Subcutaneous abdominal adipose tissue (tissue), 5 donors: ENCODE results near the gene WNK1.
A peak's percentile ranks its signal among the peaks of the same experiment; 100 is the strongest.
"Not testable (repeated sequence)": the region's sequence is repeated elsewhere in the genome, so short reads cannot be mapped to it uniquely, and the experiment has no call there.

Experiments used
- H3K27ac ChIP-seq: one replicate; pipeline ENCODE4 v1.7.0; 2013; ENCODE audit warnings: low read depth, mild to moderate bottlenecking, inconsistent platforms, low read length, moderate library complexity
- H3K27me3 ChIP-seq, 5 donors: one replicate each; pipeline ENCODE4 v1.7.0; 2013; ENCODE audit warnings: low read length in 5 of 5, inconsistent platforms in 1 of 5; ENCODE audit not compliant: control insufficient read depth in 5 of 5, insufficient read depth in 4 of 5
- H3K36me3 ChIP-seq, 5 donors: one replicate each; pipeline ENCODE4 v1.7.0; 2013; ENCODE audit warnings: low read length in 5 of 5; ENCODE audit not compliant: control insufficient read depth in 5 of 5, insufficient read depth in 5 of 5
- H3K4me1 ChIP-seq, 5 donors: one replicate each; pipeline ENCODE4 v1.7.0; 2013; ENCODE audit warnings: low read length in 5 of 5, mild to moderate bottlenecking in 3 of 5, moderate library complexity in 1 of 5; ENCODE audit not compliant: control insufficient read depth in 5 of 5, insufficient read depth in 5 of 5
- H3K4me3 ChIP-seq, 5 donors: one replicate each; pipeline ENCODE4 v1.7.0; 2013; ENCODE audit warnings: low read length in 5 of 5, low read depth in 1 of 5
- H3K9ac ChIP-seq, 5 donors: one replicate each; pipeline ENCODE4 v1.7.0; 2013; ENCODE audit warnings: low read length in 5 of 5, mild to moderate bottlenecking in 4 of 5, moderate library complexity in 3 of 5
- H3K9me3 ChIP-seq, 5 donors: one replicate each; pipeline ENCODE4 v1.7.0; 2013; ENCODE audit warnings: low read length in 5 of 5; ENCODE audit not compliant: control insufficient read depth in 5 of 5
- donor health status: healthy.
- donor health status: healthy.
- donor health status: healthy.
- donor health status: healthy.
- donor health status: healthy.

WNK1 gene

DNA sequence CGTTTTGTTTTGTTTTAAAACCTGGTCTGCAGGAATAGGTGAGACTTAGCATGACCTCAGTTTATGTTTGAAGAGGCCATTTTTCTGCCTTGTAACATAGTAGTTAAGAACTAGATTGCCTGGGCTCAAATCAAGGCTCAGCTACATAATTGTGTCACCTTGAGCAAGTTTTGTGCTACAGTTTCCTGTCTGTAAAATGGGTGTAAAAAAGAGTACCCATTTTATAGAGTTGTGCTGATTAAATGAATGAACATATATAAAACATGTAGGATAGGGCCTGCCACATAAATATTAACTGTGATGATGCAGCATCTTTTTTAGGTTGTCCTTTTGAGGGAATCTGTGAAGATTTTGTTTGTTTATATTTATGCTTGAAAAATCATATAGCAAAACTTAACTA lies 7.2 kb downstream of the WNK1 start:
- Histone ChIP-seq H3K4me1 (peaks cover 0 to 40% (median 25%) of the 10 kb centered on the region in 5 donors), H3K27me3 (no peaks in the 10 kb centered on the region), H3K9me3 (no peaks in the 10 kb centered on the region), H3K27ac (no peak overlapping the region), H3K4me3 (no peak overlapping the region), H3K36me3 (peaks cover 0 to 6% (median 0%) of the 10 kb centered on the region in 5 donors), H3K9ac (no peak overlapping the region)

DNA sequence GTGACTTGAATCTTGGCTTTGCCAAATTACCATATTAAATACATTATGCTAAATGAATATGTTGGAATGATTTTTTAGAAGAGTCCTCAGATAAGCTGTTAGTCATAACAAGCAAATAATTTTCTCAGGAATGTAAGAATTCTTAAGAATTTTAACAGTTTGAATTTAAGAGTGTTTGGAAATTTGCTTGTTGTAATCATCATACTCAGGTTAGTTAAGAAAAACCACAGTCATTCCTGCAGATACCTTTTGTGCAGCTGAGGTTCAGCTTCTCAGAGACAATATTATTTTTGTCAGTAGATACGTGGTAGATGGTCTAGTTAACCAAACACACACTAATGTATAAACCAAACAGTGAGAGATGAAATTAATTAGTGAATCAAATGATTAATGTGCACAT lies 8.9 kb downstream of the WNK1 start:
- no peaks in the 10 kb centered on the region for H3K27me3 ChIP-seq
- H3K9ac ChIP-seq: no peak overlapping the region
- H3K4me3 ChIP-seq: no peak overlapping the region
- H3K9me3 ChIP-seq: no peaks in the 10 kb centered on the region
- no peak overlapping the region for H3K27ac ChIP-seq
- H3K36me3 ChIP-seq: peaks cover 0 to 8% (median 0%) of the 10 kb centered on the region in 5 donors
- H3K4me1 ChIP-seq: peaks cover 0 to 30% (median 20%) of the 10 kb centered on the region in 5 donors

DNA sequence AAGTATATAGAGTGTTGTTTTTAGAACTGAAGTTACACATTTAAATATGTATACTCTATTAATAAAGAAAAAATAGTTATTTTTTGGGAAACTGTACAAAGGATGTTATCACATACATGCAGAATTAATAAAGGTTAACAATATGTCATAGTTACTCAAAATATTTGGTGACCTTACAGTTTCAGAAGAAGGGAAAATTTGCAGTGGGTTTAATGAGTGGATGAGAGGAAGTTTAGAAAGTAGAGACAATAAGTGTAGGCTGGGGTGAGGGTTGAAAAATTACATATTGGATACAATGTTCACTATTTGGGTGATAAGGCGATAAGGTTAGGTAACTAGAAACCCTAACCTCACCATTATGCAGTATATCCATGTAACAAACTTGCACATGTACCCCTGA lies 13.5 kb downstream of the WNK1 start:
- peaks cover 0 to 8% (median 0%) of the 10 kb centered on the region in 5 donors for H3K36me3 ChIP-seq
- H3K27me3 ChIP-seq: no peaks in the 10 kb centered on the region
- no peak overlapping the region for H3K27ac ChIP-seq
- no peaks in the 10 kb centered on the region for H3K9me3 ChIP-seq
- peaks cover 0 to 21% (median 6%) of the 10 kb centered on the region in 5 donors for H3K4me1 ChIP-seq
- no peak overlapping the region for H3K9ac ChIP-seq
- no peak overlapping the region for H3K4me3 ChIP-seq

DNA sequence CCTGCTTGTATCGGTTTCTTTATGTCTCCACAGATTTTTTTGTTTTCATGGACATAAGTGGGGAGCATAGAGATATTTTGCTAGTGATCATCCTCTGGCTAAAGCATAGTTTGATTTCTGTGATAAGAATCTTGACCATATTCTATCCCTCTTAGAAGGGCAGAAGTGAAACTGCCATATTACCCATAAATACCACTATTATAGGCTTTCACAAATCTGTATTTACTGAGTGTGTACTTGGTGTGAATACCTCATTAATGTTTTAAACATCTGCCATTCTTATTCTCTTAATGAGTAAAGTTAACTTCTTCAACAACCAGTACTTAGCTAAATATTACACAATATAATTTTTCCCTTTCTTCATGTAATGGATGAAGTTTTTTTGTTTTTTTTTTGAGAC lies 16.1 kb downstream of the WNK1 start:
- no peak overlapping the region for H3K27ac ChIP-seq
- H3K36me3 ChIP-seq: peaks cover 0 to 3% (median 0%) of the 10 kb centered on the region in 5 donors
- no peaks in the 10 kb centered on the region for H3K9me3 ChIP-seq
- H3K4me3 ChIP-seq: no peak overlapping the region
- H3K27me3 ChIP-seq: no peaks in the 10 kb centered on the region
- H3K4me1 ChIP-seq: peaks cover 0 to 27% (median 7%) of the 10 kb centered on the region in 5 donors
- H3K9ac ChIP-seq: no peak overlapping the region

DNA sequence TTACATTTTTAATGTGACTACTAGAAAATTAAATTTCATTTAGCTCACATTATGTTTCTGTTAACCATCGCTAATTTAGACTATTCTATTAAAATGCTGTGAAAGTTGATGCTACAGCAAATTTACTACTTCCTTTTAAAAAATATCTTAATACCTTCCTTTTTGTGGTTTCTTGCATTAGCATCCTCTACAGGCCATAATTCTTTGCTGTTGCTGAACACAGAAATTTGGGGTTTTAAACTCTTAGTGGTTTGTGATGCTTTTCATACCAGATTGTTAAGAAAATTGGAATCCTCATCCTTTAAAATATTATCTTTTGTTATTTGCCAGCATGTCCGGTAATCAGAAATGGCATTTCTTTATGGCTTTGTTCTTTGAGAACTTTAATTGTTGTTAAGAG lies 18.1 kb downstream of the WNK1 start:
- Histone ChIP-seq H3K36me3 (no peaks in the 10 kb centered on the region), H3K4me1 (peaks cover 0 to 43% (median 20%) of the 10 kb centered on the region in 5 donors), H3K27me3 (no peaks in the 10 kb centered on the region), H3K4me3 (no peak overlapping the region), H3K9ac (no peak overlapping the region), H3K9me3 (no peaks in the 10 kb centered on the region), H3K27ac (no peak overlapping the region)

DNA sequence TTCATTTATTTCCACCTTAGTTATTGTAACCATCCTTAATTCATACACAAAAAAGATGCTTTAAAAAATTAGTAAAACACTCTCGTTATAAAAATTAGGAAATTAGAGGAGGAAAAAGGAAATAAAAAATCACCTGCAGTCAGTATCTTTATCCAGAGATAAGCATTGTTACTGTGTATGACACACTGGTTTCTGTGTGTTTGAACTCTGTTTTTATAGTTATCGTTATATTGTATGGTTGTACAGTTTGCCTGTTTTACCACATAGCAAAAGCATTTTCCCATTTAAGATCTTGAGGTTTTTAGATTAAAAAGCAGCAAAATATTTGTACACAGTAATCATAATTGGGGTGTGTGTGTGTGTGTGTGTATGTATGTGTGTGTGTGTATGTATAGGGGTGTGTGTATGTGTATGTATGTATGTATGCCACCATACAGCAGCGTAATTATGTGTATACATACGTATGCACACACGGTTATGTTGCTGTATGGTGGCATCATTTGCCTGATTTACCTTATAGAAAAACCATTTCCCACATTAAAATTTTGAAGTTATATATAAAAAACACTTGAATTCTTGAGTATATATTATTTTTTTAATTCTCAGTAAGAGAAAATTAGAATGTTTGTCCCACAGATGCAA lies 19.8 kb downstream of the WNK1 start:
- H3K9ac ChIP-seq: no peak overlapping the region
- peaks cover 0 to 39% (median 16%) of the 10 kb centered on the region in 5 donors for H3K4me1 ChIP-seq

DNA sequence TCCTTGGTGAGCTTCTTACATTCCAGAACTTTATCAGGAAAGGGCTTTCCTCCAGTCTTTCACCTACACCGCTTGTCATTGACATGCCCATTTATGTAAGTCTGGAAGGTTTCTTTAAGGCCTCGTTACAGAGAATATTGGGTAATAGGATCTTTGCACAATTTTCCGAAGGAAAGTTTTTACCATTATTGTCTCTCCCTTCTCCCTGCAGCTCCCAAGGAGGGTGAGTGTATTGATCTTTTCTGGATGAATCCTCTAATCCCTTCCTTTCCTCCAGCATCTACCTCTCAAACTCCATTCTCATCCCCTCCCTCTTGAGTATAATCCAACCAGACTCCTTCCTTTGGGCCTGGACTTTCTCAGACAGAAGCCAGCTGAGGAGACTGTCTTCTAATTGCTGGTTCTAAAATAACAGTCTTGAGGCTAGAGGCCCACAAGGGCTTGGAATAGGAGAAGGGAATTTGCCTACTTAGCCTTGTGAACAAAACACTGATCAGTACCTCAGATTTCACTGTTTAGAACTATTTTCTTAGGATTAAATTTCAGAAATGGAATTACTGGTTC lies 21.8 kb downstream of the WNK1 start:
- peak overlapping the region in 1 of 5 donors; percentile 8 for H3K4me3 ChIP-seq
- H3K36me3 ChIP-seq: no peaks in the 10 kb centered on the region
- H3K4me1 ChIP-seq: peaks cover 0 to 41% (median 19%) of the 10 kb centered on the region in 5 donors
- H3K9me3 ChIP-seq: no peaks in the 10 kb centered on the region
- no peaks in the 10 kb centered on the region for H3K27me3 ChIP-seq
- H3K9ac ChIP-seq: peak overlapping the region; percentile 1 to 65 (median 53)
- H3K27ac ChIP-seq: peak overlapping the region; percentile 66

More for the DNA sequence above, 19.8 kb downstream of the WNK1 start:
- Histone ChIP-seq H3K27me3 (no peaks in the 10 kb centered on the region), H3K9me3 (no peaks in the 10 kb centered on the region), H3K4me3 (no peak overlapping the region), H3K27ac (no peak overlapping the region), H3K36me3 (no peaks in the 10 kb centered on the region)

DNA sequence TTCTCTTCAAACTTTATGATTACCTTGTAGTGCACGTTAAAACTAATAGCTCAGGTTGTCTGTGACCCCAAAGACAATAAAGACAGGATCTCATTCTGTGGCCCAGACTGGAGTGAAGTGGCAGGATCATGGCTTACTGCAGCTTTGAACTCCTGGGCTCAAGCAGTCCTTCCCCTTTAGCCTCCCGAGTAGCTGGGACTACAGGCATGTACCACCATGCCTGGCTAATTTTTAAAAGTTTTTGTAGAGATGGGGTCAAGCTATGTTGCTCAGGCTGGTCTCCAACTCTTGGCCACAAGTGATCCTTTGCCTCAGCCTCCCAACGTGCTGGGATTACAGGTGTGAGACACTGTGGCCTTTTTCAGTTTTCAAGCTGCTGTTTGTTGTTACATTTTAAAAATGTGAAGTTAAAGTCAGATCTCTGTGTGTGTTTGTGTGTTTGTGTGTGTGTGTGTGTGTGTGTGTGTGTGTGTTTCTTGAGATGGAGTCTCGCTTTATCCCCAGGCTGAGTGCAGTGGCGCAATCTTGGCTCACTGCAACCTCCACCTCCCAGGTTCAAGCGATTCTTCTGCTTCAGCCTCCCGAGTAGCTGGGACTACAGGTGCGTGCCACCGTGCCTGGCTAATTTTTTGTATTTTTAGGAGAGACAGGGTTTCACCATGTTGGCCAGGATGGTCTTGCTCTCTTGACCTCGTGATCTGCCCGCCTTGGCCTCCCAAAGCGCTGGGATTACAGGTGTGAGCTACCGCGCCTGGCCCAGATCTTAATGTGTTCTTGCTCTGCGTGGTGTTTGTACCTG lies 23.8 kb downstream of the WNK1 start:
- not testable (repeated sequence) for H3K4me3 ChIP-seq, H3K27me3 ChIP-seq, H3K9ac ChIP-seq, H3K27ac ChIP-seq, H3K9me3 ChIP-seq, H3K36me3 ChIP-seq
- peaks cover 3 to 53% (median 34%) of the 10 kb centered on the region in 5 donors for H3K4me1 ChIP-seq

DNA sequence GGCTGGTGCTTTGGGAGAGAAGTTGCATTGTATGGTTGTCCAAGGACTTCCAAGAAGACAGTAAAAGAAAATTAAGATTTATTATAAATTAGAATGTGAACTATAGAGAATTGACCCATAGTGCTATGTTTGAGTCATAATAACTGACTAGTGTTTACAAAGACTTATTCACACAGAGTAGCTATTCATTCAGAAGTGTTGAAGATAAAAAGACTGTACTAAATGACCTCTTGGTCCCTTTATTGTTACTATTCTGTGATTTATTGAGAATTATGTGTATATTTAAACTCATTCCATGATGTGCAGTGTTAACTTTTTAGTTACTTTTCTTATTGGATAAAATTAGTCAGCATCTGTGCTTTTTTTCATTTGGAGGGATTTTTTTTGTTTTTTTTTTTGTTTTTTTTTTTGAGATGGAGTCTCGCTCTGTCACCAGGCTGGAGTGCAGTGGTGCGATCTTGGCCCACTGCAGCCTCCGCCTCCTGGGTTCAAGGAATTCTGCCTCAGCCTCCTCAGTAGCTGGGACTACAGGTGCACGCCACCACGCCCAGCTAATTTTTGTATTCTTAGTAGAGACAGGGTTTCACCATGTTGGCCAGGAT lies 24.5 kb downstream of the WNK1 start:
- not testable (repeated sequence) for H3K9me3 ChIP-seq, H3K36me3 ChIP-seq, H3K27me3 ChIP-seq, H3K27ac ChIP-seq, H3K4me3 ChIP-seq, H3K9ac ChIP-seq
- peaks cover 3 to 54% (median 35%) of the 10 kb centered on the region in 5 donors for H3K4me1 ChIP-seq
